Astrocyte (in vitro differentiated cells and primary cell): ENCODE results near the gene ABHD12.

Experiments used
- CTCF ChIP-seq: IDR thresholded peaks from 2 replicates; pipeline ENCODE4 v1.5.1; 2011; ENCODE audit warnings: low read depth, mild to moderate bottlenecking, inconsistent platforms, low read length, moderate library complexity; ENCODE audit not compliant: insufficient read depth
- EZH2 ChIP-seq: IDR thresholded peaks from 2 replicates; pipeline ENCODE4 v1.6.1; 2012; ENCODE audit warnings: mild to moderate bottlenecking, low read length, inconsistent platforms; ENCODE audit not compliant: insufficient read depth

DNA sequence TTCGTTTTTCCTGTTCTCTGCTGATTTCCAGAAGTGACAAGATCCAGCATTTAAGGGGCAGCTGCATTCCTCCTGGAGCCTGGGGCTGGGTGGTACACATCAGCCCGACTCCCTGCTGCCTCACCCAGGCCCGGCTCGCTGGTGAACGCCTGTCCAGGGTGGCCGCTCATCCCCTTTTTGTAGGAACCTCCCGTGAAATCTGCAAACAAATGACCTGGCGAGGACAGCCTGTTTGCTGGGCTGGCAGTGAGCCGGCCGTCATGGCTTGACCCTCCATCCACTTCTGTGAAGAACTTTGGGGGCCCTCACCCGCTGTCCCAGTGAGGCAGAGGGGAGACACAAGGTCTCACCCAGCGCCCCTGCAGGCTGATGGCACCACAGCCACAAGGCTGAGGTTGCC, 103.7 kb downstream of the ABHD12 start:
- no peak for TF ChIP-seq CTCF
- no peak for TF ChIP-seq EZH2
